ENCODE results near the gene MAT2A.
A peak's percentile ranks its signal among the peaks of the same experiment; 100 is the strongest.
"Not testable (repeated sequence)": the region's sequence is repeated elsewhere in the genome, so short reads cannot be mapped to it uniquely, and the experiment has no call there.

The MAT2A gene

GRCh38 chr2:85547859-85548607, 9.1 kb downstream of the MAT2A start:
- no peak for DNase-seq

DNA sequence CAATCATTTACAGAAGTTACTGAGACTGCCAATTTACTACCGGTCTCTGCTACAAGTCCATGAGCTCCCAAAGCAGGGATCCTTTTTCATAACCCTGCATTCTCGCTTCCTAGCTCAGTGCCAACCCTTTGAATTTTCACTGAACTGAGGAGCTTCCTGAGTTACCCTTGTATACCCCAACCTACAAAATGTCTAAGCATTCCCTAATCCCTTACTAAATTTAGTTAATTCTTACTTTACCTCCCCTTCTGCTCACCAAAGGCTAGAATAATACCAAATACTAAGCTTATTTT, 9.6 kb downstream of the MAT2A start:
- no peak for DNase-seq

GRCh38 chr2:85549095-85549494, 10.1 kb downstream of the MAT2A start:
- DNase-seq, result no peak

DNA sequence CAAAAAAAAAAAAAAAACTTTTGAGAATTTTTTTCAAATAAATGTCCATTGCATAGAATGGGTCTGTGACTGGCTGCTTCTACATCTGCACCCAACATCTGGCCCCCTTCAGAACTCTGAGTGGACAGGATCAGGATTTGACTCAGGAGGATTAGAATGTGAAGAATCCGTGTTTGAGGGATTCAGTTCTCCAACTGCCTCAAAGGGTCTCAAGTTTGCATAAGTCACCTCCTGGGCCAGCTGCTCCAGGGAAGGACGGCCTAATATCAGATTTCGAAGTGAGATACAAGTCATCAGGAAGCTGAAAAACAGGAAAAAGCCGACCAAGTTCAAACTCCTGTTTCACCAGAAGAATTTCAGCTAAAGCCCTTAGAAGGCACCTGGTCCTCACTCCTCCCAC, 10.9 kb downstream of the MAT2A start:
- DNase-seq, result no peak

DNA sequence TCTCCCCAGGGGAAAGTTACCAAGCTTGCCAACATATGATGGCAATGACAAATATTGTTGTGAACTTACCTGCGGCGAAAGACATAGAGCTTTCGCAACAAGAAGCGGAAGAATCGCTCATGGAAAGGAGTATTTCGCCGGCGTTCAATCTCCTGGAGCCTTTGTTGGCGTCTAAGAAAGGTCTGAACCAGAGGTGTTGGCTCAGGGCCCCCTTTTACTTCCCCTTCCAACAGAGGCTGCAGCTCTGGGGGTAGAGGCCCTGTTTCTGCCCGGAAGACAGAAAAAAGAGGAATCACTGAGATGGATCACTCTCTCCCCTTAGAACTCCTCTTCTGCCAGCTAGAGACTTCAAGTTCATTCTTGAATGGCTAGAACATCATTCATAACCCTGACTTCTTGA, 11.5 kb downstream of the MAT2A start:
- DNase-seq, result peak; percentile 41

DNA sequence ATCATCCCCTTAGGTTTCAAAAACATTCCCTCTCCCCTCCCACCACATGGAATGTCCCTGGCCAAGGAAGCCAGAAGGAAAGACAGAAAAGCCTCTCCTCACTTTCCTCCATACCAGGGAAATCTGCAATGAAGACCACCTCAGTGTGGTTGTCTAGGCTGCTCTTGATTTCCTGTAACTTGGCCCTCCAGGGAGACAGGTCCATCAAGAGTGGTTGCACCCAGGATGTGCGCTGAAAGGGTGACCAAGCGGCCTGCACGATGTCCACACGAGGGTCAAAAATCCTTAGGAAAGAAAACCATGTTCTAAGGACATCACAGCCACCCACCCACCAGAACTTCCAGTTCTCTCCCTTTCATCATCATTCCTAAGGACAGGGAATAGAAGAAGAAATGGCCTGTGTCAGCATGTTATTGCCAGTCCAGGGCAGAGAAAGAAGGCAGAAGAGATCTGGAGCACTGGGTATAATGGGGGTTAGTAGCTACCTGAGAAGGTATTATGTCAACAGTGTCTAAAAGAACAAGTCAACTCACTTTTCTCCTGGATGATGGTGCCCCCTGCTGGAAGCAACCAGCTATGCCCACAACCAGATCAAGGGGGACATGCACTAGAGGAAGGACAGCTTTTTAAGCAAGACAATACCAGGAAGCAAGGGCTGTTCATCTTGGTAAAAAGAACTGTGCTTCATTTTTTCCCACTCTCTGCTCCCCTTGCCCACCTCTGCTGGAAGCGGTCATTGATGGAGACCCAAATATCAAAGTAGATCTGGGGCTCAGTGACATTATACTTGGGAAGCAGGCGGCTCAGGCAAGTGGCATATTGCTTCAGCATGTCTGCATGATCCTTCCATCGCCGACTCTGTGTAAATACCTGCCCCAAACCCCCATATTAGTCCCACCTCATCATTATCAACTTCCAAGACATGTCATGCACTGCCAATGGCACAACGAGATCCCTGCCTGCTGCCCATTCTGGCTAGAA, 13.0 kb downstream of the MAT2A start:
- DNase-seq, result peak; percentile 75

DNA sequence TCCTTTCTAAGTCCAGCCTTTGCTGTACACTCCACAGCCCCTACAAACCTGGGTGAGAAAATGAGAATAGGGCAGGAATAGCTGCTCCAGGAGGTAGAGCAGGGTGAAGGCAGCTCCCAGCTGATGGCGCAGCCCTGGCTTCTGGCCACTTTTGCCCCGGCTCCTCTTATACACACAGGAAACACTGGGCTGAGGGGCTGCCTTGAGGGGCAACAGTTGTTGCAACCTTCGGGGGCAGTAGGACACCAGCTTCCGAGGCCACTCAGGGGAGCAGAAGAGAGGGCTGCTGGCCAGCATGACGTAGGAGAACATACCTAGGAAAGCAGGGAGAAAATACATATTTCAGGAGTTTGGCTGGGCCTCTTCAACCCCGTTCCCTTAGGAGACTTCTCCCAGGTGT, 14.2 kb downstream of the MAT2A start:
- DNase-seq, result no peak

DNA sequence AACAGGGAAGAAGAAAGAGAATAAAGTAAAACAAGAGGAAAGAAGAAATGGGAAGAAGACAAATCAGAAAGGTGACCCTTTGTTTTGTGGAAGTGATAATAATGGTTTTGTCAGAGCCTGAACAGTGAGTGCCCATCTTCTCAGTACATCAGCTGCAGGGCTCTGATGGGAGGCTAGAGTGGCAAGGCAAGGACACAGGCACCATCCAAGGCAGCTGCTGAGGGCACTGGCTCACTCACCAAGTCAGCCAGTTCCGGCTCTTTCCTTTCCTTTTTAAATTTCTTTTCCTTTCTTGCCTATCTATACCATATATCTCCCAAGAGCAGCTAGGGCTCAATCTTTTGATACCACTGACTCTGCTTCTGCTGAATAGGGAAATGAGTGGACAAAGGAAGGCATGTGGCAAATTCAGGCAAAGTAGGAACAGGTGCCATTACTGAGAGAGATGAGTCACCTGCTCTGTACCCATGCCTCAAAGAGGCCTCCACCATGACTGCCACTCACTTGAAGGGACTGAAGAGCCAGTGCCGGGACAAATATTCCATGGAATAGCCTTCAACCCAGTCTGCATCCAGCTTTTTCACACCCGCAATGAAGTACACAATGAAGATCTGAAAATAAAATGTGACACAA, 16.1 kb downstream of the MAT2A start:
- no peak for DNase-seq

- DNase-seq, result no peak
Observed at GRCh38 chr2:85557130-85557529, 18.2 kb downstream of the MAT2A start.

GRCh38 chr2:85558160-85558559, 19.2 kb downstream of the MAT2A start:
- no peak for DNase-seq

GRCh38 chr2:85560403-85560726, 21.4 kb downstream of the MAT2A start:
- DNase-seq, result not testable (repeated sequence)

DNA sequence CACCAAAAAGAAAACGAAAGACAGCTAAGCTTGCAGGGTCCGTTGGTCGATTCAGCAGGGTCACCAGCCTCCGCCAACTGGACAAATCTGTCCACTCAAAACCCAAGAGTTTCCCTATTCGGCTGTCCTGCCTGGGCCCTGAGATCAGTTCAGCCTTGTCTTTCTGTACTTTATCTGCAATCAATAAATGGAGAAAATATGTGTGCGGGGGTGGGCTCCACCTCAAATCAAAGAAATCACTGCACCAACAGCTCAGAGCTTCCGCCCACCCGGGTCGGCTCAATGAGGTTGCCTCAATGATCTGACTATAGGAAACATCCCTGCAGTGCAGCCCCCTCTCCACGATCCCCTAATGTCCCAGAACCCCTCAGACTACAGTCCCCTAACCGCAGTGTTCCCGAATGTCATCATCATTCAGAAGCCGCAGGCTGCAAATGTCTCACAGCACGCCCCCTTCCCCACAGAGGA, 21.9 kb downstream of the MAT2A start:
- DNase-seq, result no peak

- peak; percentile 95 for DNase-seq
Observed at GRCh38 chr2:85561280-85562212, 22.6 kb downstream of the MAT2A start, which contains the start of gene GGCX. Gene GGCX, minus strand, starts transcription at chr2:85561493. Its CDS starts 65 bp downstream, at chr2:85561428.

DNA sequence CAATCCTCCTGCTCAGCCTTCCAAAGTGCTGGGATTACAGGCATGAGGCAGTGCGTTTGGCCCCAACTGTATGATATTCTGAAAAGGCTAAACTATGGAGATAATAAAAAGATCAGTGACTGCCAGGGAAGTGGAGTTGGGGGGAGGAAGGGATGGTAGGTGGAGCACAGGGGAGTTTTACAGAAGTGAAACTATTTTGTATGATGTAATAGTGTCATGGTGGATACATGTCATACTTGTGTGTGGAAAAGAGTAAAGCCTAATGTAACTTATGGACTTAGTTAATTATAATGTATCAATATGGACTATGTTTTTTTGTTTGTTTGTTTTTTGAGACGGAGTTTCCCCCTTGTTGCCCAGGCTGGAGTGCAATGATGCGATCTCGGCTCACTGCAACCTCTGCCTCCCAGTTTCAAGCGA, 25.2 kb downstream of the MAT2A start:
- DNase-seq, result peak; percentile 89

- no peak for DNase-seq
Observed at GRCh38 chr2:85566265-85566664, 27.3 kb downstream of the MAT2A start.

GRCh38 chr2:85575739-85576138, 36.8 kb downstream of the MAT2A start:
- no peak for DNase-seq

DNA sequence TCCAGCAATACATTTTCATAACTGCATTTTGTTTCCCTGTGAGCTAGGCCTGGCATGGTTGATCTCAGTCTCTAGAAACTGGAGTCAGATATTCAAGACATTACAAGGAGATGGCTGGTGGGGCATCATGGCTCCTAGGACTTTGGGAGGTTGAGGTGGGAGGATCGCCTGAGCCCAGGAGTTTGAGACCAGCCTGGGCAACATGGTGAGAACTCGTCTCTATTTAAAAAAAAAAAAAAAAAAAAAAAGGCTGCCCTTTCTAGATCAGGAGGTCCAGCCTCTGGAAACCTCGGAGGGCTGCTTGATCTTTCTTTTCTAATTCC, 38.1 kb downstream of the MAT2A start:
- DNase-seq, result no peak

GRCh38 chr2:85577386-85578242, 38.6 kb downstream of the MAT2A start, which contains the start of gene VAMP8:
Gene VAMP8, plus strand, starts transcription at chr2:85577586. Its CDS starts 61 bp downstream, at chr2:85577647.
- DNase-seq, result peak; percentile 65

- DNase-seq, result peak; percentile 79
Observed at GRCh38 chr2:85578243-85579180, 39.5 kb downstream of the MAT2A start.

DNA sequence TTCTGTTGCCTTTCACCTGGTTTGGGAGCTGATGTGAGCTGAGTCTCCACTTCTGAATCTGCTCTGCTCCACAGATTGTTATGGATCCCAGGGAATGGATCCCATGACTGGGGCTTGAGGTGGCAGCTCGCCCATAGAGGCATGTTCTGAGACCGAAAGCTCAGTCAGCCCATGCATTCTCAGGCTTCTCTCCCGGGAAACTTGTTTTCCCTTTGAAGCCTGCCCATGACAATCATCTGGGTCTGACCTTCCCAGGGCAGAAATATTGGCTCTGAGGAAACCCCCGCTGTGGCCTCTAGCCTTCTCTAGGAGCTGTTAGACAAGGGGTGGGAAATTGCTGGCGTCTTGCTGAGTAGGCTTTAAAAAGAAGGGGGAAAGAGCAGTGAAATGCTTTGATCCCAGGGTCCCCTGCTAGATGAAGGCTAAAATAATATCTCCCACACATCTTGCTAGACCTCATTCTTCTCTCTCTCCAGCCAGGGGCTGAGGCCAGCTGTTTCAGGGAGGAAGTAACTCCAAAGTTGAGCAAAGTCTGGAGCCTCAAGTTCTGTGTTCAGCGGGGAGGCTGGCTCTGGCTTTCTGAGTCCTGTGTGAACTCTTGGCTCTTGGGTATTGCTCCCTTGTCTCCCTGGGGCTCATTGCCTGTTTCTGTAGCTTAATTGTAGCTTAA, 40.4 kb downstream of the MAT2A start:
- DNase-seq, result peak; percentile 74

All from inflammatory macrophage treated with lipopolysaccharide for 4 hours (primary cell).